ENCODE measurements around the gene GRIN3B. TPM values are rescaled to one million over a fixed set of nuclear protein-coding genes. Genes with fewer than 3 reads are reported as not detected.

The GRIN3B gene
- total and polyA plus RNA-seq, 2 experiments from 2014 or later, result 0.54 TPM; not detected in 1

DNA sequence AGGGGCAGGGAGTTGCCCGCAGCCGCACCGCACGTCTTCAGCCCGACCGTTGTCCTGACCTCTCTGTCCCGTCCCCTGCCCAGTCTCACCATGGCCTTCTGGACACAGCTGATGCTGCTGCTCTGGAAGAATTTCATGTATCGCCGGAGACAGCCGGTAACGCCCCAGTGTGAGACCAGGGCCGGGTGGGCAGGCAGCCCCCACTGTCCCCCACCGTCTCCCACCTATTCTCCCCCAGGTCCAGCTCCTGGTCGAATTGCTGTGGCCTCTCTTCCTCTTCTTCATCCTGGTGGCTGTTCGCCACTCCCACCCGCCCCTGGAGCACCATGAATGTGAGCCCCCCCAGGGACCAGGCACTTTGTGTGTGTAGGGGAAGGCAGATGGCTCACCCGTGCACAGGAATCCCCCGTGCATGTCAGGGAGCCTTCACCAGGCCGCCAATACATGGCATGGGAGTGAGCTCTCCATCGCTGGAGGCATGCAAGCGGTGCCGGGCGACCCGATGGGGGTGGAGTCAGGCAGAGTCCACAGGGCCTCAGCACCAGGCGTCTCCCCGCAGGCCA lies 41.1 kb downstream of the GRIN3B start:
- in situ Hi-C loops (cut with MboI), result no loop called here
- no peak overlapping the region for H3K27ac ChIP-seq
- 13 to 14% methylated on average over 21 to 22 of the region's 26 CpGs for WGBS, 2 experiments (ENCODE audit: low coverage in 1 of 2, low lambda C conversion rate in 2 of 2, missing lambda C conversion rate in 2 of 2)
- DNase-seq, result no peak
- H3K4me2 ChIP-seq (ENCODE audit: unreplicated experiment), result peak overlapping the region; percentile 84
- no peaks in the 10 kb centered on the region for H3K9me2 ChIP-seq (ENCODE audit: insufficient read depth)
- H3K36me3 ChIP-seq (ENCODE audit: low read depth), result no peaks in the 10 kb centered on the region; the same call in 1 of the 2 replicates
- no peaks in the 10 kb centered on the region for H4K20me1 ChIP-seq (ENCODE audit: insufficient read depth)
- no peaks in the 10 kb centered on the region; the same call in 1 of the 2 replicates for H3K4me1 ChIP-seq (ENCODE audit: insufficient read depth)
- H3K4me3 ChIP-seq, result peak overlapping the region; percentile 68
- no peaks in the 10 kb centered on the region for H3K79me2 ChIP-seq (ENCODE audit: insufficient read depth)
- no peaks in the 10 kb centered on the region for H3K27me3 ChIP-seq (replicated peaks; ENCODE audit: insufficient read depth)
- peak overlapping the region; percentile 60 for H2AFZ ChIP-seq
- no peak overlapping the region for H3K9ac ChIP-seq
- H3F3A ChIP-seq (ENCODE audit: insufficient read depth), result peaks cover 32% of the 10 kb centered on the region
- H3K9me3 ChIP-seq (ENCODE audit: low read depth), result no peaks in the 10 kb centered on the region
- no peak for TF ChIP-seq EZH2phosphoT487 (IDR thresholded peaks at IDR 0.05; ENCODE audit: insufficient read depth, low read depth)
- TF ChIP-seq EZH2 (IDR thresholded peaks at IDR 0.05; ENCODE audit: insufficient read depth, poor library complexity, severe bottlenecking), result no peak

DNA sequence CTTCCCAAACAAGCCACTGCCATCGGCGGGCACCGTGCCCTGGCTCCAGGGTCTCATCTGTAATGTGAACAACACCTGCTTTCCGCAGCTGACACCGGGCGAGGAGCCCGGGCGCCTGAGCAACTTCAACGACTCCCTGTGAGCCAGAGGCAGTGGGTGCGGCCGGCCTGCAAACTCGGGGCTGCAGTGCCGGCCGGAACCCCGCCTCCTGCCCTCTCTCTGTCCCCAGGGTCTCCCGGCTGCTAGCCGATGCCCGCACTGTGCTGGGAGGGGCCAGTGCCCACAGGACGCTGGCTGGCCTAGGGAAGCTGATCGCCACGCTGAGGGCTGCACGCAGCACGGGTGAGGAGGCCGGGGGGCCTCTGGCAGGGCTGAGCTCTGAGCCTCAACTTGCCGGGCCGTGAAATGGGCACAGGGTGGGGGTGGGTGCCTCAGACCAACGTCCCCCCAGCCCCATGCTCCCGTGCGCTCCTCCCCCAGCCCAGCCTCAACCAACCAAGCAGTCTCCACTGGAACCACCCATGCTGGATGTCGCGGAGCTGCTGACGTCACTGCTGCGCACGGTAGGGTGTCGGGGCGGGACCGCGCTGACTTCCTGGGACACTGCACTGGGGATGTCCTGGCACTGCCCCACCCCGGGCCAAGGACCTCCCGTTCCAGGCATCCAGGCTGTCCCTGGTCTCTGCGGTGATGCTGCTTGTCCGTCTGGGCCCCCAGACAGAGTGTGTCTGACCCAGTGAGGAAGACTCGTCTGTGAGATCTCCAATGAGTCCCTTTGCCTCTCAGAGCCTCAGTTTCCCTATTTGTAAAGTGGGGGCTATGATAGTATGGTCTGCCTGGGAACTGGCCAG lies 41.8 kb downstream of the GRIN3B start:
- Histone ChIP-seq H3K79me2 (ENCODE audit: insufficient read depth) (no peaks in the 10 kb centered on the region), H3K4me3 (no peak overlapping the region), H4K20me1 (ENCODE audit: insufficient read depth) (no peaks in the 10 kb centered on the region), H3K27me3 (replicated peaks; ENCODE audit: insufficient read depth) (no peaks in the 10 kb centered on the region), H3K36me3 (ENCODE audit: low read depth) (no peaks in the 10 kb centered on the region; the same call in 1 of the 2 replicates), H3K4me2 (ENCODE audit: unreplicated experiment) (no peak overlapping the region), H3K9me3 (ENCODE audit: low read depth) (no peaks in the 10 kb centered on the region), H3K4me1 (ENCODE audit: insufficient read depth) (no peaks in the 10 kb centered on the region; the same call in 1 of the 2 replicates), H3K27ac (no peak overlapping the region), H3K9ac (no peak overlapping the region), H3K9me2 (ENCODE audit: insufficient read depth) (no peaks in the 10 kb centered on the region), H3F3A (ENCODE audit: insufficient read depth) (peaks cover 30% of the 10 kb centered on the region), H2AFZ (no peak overlapping the region)
- WGBS, 2 experiments (ENCODE audit: low coverage in 1 of 2, low lambda C conversion rate in 2 of 2, missing lambda C conversion rate in 2 of 2), result 27 to 28% methylated on average over 31 to 39 of the region's 43 CpGs
- TF ChIP-seq EZH2 (IDR thresholded peaks at IDR 0.05; ENCODE audit: insufficient read depth, poor library complexity, severe bottlenecking) (no peak), EZH2phosphoT487 (IDR thresholded peaks at IDR 0.05; ENCODE audit: insufficient read depth, low read depth) (no peak)
- peak; percentile 57 for DNase-seq
- in situ Hi-C loops (cut with MboI), result no loop called here

- DNase-seq, result no peak
- Histone ChIP-seq H3K27ac (no peak overlapping the region), H2AFZ (no peak overlapping the region), H3K36me3 (ENCODE audit: low read depth) (no peaks in the 10 kb centered on the region; the same call in 1 of the 2 replicates), H3K4me2 (ENCODE audit: unreplicated experiment) (no peak overlapping the region), H4K20me1 (ENCODE audit: insufficient read depth) (no peaks in the 10 kb centered on the region), H3K9me3 (ENCODE audit: low read depth) (no peaks in the 10 kb centered on the region), H3K79me2 (ENCODE audit: insufficient read depth) (no peaks in the 10 kb centered on the region), H3K4me3 (no peak overlapping the region), H3K27me3 (replicated peaks; ENCODE audit: insufficient read depth) (no peaks in the 10 kb centered on the region), H3K9ac (no peak overlapping the region), H3F3A (ENCODE audit: insufficient read depth) (peaks cover 23% of the 10 kb centered on the region), H3K9me2 (ENCODE audit: insufficient read depth) (no peaks in the 10 kb centered on the region), H3K4me1 (ENCODE audit: insufficient read depth) (no peaks in the 10 kb centered on the region; the same call in 1 of the 2 replicates)
- in situ Hi-C loops (cut with MboI), result no loop called here
- 42 to 45% methylated on average over 21 to 22 of the region's 23 CpGs for WGBS, 2 experiments (ENCODE audit: low coverage in 1 of 2, low lambda C conversion rate in 2 of 2, missing lambda C conversion rate in 2 of 2)
- TF ChIP-seq EZH2phosphoT487 (IDR thresholded peaks at IDR 0.05; ENCODE audit: insufficient read depth, low read depth) (no peak), EZH2 (IDR thresholded peaks at IDR 0.05; ENCODE audit: insufficient read depth, poor library complexity, severe bottlenecking) (no peak)
These were observed 42.7 kb downstream of the GRIN3B start for GRCh38 chr19:1042689-1043511.

GRCh38 chr19:1045247-1045603 lies 45.0 kb downstream of the GRIN3B start:
- Histone ChIP-seq H3K9me3 (ENCODE audit: low read depth) (no peaks in the 10 kb centered on the region), H3K27me3 (replicated peaks; ENCODE audit: insufficient read depth) (no peaks in the 10 kb centered on the region), H3K4me1 (ENCODE audit: insufficient read depth) (no peaks in the 10 kb centered on the region; the same call in 1 of the 2 replicates), H3K4me2 (ENCODE audit: unreplicated experiment) (no peak overlapping the region), H3K9me2 (ENCODE audit: insufficient read depth) (no peaks in the 10 kb centered on the region), H4K20me1 (ENCODE audit: insufficient read depth) (no peaks in the 10 kb centered on the region), H3K4me3 (no peak overlapping the region), H3K9ac (no peak overlapping the region), H3K27ac (no peak overlapping the region), H3K36me3 (ENCODE audit: low read depth) (no peaks in the 10 kb centered on the region), H3K79me2 (ENCODE audit: insufficient read depth) (no peaks in the 10 kb centered on the region), H3F3A (ENCODE audit: insufficient read depth) (peaks cover 6% of the 10 kb centered on the region; the same call in 1 of the 2 replicates), H2AFZ (no peak overlapping the region)
- DNase-seq, result peak; percentile 59
- in situ Hi-C loops (cut with MboI), result no loop called here
- WGBS, 2 experiments (ENCODE audit: low coverage in 1 of 2, low lambda C conversion rate in 2 of 2, missing lambda C conversion rate in 2 of 2), result 49 to 58% methylated on average over 7 to 10 of the region's 10 CpGs
- TF ChIP-seq EZH2phosphoT487 (IDR thresholded peaks at IDR 0.05; ENCODE audit: insufficient read depth, low read depth) (no peak), EZH2 (IDR thresholded peaks at IDR 0.05; ENCODE audit: insufficient read depth, poor library complexity, severe bottlenecking) (no peak)
